T-helper 2 cell (primary cell): ENCODE measurements around the gene PDZRN3.
"Not testable (repeated sequence)": the region's sequence is repeated elsewhere in the genome, so short reads cannot be mapped to it uniquely, and the experiment has no call there.

Experiments used
- DNase-seq, 5 experiments: peaks; one replicate each; pipeline versions ENCODE4 v3.0.0 to v3.0.0-alpha.2; 2012 to 2022

PDZRN3 gene

DNA sequence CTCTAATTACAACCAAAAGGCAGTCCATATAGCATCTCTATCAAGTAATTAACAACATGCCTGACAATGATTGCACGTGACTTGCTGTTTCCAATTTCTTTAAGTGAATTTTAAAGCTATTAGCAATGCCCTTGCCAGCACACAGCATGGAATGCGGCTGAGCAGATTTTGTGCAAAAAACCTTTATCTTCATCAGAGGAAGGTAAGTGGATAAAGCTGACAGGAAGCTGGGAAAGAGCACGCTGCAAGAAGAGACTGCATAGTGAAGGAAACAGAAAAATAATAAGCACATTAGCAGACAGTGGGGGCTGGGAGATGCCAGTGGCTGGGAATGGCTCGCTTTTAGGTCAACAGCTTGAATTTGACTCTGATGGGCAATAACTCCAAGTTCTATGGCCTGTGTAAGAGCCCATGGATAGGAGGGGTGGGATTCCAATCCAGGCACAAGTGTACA, 138.8 kb downstream of the PDZRN3 start:
- DNase-seq: no peak

DNA sequence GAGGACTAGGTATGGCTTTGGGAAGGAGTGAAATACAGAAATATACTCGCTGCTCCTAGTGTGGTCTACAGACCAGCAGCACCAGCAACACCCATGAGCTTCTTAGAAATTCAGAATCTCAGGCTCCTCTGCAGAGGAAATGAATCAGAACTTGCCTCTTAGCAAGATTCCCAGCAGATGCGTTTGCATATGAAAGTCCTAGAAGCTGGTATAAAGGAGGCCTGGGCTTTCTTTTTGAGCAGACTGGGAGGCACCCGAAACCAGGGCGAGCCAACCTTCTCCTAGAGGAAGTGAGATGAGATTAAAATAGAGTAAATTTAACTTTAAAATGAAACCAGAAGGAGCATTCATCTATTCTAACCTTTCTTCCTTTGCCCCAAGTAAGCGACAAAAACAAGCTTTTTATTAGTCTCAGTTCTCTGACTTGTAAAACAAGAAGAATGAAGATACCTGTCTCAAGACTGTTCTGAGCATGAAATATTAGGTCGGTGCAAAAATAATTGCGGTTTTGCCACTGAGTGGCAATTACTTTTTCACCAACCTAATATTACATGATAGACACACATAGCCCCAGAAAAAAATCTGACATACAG, 140.0 kb downstream of the PDZRN3 start:
- DNase-seq: no peak

DNA sequence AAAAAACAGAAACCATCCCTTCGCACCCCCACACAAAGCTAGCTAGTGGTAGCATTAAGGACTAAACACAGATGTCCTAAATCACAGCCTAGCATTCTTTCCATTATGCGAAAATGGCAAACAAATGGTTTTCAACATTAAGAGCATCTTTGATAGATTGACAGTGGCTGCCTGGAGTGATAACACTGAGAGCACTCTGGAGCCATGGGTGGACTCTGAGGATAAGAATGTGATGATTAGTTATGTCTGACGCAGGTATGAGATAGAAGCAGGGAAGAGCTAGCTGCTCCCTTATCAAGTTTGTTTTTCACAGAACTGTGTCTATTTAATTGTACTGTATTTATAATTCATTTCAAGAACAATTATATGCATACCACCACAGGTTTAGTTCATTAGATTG, 142.9 kb downstream of the PDZRN3 start:
- no peak for DNase-seq

DNA sequence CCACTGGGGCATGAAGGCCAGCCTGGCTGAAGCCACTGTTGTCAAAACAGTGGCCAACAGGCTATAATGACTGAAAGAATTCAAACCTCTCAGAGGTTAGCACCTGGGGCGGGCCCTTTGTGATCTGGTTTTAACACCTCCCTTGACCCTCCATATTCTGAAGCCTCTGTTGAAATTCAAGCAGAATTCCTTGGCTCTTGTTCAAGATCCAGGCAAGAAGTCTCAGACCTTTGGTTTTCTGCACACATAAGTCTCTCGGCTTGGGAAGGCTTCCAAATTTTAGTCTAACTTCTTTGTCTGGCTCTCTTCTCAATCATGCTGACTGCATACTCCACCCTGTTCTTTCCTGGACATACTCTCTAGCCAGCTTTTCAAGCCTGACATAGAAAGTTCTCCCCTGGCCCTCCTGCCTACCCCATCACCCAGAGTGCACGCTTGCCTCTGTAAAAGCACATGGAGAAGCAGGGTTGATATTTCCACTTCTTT, 144.5 kb downstream of the PDZRN3 start:
- no peak for DNase-seq

DNA sequence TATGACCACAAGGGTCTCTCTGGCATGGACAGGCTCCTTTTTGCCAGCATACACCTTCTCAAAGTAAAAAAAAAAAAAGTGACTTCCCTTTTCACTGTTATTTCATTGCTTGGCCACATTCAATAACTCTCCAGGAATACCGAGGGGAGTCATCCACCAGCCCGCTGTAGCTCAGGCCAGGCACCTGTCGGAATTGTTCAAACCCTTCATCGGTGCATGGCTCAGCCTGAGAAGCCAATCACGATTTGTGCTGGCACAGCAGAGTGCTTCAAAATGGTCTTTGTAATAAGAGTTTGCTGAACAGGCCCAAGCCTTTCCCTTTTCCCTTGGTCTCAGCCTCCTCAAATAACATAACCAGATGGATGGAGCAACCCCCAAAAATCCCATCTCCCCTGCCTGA, 145.4 kb downstream of the PDZRN3 start:
- no peak for DNase-seq

DNA sequence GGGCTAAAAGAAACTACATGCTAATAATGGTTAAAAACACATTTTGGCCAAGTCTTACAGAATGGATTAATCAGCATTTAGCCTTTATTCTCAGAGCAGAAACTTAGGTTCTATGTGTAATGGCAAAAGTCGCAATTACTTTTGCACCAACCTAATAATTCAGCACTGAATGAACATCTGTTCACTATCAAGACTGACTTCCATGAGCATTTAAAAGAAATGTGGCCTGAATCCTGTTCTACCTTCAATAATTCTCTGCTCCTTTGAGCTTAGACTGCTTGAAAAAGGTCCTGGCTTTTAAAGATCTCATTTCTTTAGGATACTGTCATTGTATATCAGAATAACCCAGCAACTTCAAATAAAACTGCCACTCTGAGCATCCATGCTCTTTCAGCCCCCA, 145.9 kb downstream of the PDZRN3 start:
- no peak for DNase-seq

DNA sequence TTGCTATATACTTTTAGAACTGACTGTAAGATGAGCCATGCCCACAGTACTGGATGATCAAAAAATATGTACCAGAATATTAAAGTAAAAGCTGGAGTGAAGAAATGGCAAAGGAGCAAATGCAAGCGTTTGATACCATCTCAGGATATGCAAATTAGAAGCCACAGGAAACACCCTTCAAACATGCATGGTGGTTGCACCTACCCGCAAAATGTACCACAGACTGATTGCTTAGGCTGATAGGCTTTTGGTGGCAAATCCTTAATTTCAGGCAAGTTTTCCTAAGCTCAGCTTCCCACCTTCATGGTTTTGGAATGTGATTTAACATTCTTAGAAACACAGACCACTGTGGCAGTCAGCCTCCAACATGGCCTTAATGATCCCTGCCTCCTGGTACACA, 149.0 kb downstream of the PDZRN3 start:
- DNase-seq: peak in 1 of 5 experiments; percentile 14

DNA sequence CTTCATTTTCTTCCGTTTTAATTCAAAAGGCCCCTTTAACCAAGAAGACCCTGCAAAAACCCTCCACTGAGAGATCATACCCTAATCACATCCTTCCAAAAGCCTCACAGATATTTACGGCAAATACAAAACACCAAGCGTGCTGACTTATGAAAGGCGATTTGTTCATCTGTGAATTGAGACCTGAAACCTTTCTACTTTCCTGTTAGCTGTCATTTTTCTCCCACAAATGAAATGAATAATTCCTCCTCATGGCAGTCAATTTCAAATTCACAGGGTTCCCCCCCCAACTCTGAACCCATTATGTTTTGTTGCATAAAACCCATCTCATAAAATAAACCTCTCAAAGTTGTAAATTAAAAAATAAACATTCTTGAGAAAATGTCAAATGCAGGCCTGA, 149.6 kb downstream of the PDZRN3 start:
- DNase-seq: no peak

DNA sequence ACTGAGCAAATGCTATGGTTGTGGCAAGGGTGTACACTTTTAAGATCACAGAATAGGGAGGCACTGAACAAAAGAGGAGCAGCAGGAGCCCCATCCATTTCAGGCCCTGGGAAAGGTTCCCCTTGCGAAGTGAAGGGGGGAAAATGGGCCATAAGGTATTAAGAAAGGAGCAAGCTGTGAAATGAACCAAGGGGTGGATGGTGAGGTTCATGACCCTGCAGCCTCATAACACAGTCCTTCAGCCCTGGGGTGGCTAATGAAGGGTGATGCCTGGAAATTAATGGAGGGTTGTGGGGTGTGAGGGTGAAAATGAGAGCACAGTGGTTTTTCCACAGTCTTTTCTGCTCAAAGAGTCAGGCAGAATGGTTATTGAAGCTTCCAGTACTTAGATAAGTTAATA, 150.1 kb downstream of the PDZRN3 start:
- DNase-seq: no peak

DNA sequence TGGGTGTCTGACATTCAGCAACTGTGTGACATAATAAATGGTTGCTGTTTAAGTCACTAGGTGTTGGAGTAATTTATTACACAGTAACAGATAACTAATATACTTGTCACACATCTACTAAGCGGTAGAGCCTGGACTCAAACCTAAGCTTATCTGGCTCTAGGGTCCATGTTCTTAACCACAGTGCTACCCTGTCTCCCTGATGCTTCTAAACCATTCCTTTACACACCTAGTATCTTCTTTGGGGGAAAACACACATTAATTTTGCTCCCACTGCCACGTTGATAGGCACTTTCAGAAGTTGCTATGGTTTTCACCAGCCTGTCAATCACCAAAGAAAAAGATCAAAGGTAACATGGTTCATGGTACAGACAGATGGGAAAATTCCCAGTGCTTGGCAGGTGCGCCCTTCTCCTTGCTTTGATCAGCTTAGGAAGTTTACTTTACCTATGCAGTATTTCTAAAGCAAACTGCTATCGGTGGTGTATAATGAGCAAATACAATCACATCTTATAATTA, 150.8 kb downstream of the PDZRN3 start:
- no peak for DNase-seq

DNA sequence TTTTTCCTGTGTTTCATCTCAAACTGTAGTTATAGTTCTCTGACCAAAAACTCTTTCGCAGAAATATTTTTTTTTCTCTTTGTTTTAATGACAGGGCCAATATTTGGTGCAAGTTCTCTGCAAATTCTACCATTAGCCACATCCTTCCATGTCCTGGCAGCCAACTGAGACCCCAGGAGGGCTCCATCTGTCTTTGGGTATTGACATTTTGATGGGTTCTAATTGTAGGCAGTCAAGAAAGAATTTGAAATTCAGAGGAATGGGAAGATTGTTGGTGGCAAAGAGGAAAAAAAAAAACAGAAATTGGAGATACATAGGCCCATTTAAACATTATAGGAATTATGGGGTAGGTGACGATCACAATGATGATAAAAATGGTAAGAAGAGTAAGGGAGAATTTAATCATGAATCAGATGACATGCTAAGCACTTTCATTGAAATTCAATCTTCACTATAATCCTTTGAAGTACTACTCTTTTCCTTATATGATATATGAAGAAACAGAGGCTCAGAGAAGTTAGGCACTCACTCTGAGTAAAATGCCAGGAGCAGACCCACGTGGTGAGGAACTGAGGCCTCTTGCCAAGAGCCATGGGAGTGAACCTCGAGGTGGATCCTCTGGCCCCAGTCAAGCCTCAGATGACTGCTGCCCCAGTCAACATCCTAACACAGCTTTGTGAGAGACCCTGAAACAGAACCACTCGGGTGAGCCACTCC, 151.4 kb downstream of the PDZRN3 start:
- DNase-seq: no peak

DNA sequence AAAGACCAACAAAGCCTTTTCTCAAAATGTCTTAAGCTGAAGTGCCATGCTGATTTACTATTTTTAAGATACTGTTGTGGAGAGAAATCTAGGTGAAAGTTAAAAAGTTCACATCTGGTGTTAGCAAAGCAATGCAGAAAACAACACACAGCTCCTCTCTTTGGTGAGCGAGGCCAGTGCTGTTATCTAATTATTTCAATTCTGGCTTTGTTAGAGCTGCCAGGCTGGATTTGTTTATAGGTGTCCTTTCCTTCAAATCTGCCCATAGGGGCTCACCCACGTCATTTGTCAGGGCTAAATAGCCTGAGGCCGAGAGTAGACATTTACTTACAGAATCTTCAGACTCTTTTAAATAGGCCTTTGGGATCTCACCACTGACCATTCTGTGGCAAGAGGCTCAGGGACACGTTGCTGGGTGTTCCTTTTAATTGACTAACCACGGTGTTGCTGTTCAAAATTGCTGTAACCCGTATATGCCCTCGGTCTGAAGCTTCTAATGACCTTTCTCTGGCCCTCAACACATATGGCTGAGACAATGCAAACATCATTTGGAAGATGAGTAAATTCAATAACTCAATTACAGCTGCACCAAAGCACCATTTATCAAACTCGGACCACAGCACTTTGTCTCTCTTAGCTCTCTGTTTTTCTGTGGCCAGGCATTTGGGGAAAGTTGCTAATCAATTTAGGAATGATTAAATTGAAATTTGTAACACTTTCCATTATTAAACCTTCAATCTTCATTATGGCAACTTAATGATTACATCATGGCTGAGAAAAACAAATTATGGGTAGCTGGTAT, 152.6 kb downstream of the PDZRN3 start:
- no peak for DNase-seq

DNA sequence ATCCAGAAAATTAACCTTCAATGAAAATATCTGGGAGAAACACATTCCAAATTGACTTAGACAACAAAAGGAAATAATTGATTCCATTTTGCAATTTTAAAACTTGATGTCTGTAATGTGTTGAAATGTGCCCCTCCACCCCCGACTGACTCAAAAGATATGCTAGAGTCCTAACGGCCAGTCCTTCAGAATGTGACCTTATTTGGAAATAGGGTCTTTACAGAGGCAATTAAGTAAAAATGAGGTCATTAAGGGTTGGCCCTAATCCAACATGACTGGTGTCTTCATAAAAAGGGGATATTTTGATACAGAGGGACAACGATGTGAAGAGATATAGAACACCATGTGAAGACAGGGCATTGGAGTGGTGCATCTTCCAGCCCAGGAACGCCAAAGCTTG, 153.9 kb downstream of the PDZRN3 start:
- no peak for DNase-seq

DNA sequence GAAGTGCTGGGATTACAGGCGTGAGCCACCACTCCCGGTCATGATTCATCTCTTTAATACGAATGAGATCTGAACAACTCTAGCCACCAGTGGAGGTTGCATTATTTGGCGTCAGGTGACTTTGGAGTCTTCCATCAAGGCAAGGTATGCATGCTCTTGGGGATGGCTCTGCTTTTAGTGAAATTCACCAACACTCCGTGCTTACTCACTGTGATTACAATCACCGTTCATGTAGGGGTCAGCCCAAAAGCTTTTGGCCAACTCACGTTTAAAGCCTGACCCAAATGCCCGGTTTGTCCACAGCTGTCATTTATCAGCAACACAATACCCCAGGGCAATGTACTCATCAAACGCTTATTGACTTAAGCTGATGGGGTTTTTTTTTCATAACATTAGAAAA, 155.4 kb downstream of the PDZRN3 start:
- DNase-seq: no peak

DNA sequence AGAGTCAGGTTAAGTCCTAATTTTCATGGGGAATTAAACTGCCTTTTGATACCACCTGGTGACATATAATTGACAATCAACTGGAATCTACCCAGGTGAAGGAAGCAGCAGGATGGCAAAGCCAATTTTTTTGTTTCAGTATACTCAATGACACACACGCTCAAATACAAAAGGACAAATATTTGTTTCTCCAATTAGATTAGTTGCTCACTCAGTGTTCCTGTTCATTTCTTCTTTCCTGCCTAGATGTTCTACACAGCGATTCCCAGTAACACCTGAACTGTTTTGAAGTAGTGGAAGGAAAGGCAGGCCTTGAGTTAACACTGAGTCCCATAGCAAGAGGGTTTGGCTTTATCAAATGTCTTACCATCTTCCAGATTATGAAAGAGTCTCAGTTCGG, 157.5 kb downstream of the PDZRN3 start:
- DNase-seq: no peak

DNA sequence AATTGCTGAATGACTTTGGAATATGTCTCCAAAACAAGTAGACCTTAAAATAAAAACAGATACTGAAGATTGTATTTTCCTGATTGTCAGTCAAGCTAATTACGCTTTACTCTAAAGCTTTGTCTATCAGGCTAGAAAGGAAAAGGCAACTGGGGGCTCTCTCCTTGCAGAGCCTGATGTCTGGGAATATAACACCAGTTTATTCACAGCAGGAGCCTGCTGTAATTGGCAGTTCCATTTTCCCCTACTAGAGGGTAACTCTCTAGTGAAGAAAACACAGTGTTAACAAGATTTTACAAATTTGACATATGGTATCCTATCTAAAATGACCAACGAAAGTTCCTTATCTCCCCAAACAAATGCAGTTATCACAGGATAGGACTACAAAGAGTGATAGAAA, 158.8 kb downstream of the PDZRN3 start:
- DNase-seq: no peak

DNA sequence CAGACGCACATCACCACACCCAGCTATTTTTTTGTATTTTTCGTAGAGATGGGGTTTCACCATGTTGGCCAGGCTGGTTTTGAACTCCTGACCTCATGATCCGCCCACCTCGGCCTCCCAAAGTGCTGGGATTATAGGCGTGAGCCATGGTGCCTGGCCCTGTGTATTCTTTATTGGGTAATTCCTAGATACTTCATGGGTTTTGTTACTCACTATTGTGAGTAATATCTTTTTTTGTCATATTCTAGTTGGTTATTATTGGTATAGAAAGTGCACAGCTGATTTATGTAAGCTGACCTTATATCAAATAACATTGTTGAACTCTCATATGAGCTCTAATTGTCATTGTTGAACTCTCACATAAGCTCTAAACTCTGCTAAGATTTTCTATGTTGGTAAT, 160.6 kb downstream of the PDZRN3 start:
- DNase-seq: not testable (repeated sequence)

DNA sequence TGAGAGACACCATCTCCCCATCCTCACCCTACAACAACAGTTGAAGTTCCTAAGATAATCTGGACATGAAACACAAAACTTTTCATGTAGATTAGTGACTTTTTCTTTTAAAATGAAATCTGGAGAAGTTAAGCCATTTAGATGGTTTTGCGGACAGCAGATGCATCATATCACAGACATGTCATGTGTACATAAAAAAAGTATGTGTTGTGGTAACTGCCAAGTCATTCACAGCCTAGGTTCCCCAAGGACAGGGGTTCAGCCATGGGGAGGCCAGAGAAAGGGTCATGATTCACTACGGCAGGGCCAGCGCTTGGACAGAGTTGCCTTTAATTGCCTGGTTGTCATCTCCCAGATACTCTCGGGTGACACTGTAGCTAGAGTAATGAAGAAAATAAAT, 163.2 kb downstream of the PDZRN3 start:
- no peak for DNase-seq

DNA sequence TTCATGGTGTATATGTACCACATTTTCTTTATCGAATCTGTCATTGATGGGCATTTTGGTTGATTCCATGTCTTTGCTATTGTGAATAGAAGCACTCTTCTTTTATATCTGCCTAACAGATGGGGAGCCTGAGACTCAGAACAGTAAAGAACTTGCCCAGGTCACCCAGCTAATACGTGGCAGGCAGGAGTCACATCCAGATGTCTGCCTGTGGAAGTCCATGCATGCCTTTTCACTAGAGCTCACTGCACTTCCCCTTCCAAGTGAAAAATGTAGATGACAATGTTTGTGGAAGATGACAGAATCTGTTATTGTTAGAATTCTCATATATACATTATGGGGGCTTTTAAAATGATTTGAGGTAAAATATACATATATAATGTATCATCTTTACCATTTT, 165.0 kb downstream of the PDZRN3 start:
- DNase-seq: no peak

DNA sequence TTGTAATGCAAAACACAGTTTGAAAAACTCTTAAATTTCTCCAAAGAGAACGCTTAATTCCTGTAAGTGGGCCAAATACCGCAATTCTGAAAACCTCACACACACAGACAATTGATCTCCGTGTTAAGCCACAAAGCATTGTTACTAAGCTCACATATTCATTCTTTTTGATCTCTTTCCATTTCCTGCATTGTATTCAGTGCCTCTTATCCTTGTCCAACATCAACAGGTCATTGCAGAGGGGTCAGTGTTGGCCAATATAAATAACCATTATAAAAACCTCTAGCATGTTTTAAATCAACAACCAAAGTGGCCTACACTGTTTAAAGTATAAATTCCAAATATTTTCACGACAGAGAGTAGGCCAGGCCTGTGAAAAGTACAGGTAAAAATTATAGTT, 171.1 kb downstream of the PDZRN3 start:
- DNase-seq: no peak

DNA sequence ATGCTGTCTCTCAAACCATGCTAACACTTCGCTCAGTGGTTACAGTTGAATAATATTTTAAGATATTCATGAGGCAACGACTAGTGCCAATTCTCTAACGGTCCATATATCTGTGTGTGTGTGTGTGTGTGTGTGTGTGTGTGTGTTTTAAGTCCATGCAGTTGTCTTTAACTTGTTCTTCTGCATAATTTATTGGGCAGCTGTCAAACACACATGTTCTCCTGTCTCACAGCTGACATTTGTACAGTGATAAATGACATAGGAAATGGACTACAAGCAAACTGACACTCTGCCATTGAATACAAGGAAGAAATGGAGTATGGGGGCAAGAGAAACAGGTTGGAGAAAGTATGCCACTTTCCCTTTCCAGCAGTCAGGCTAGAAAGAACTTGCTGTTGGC, 172.0 kb downstream of the PDZRN3 start:
- no peak for DNase-seq

DNA sequence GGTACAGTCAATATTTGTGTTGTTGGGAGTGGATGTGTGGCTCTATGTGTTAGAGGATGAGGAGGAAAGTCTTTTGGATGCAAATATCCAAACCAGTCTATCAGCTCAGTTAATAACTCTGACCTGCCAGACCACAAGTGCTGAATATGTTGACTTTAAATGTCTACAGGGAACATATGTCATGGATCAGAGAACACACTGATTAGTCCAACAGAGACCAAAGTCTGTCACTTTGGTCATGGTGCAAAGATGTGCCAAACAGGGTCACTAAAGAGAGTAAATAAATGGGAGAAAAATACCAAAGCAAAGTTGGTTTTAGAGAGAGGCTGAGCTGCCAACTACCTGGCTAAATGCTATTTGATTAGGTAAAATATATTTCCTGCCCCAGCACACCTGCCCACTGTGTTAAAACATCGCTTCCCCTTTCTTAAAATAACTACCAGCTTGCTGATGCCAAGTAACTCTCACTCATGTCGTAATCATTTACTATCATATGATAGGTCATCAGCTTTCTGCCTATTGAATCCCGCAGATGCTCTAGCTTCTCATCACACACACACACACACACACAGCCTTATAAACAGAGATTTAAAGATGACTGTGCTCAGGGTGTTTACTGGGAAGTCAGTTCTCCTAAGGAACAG, 173.3 kb downstream of the PDZRN3 start:
- DNase-seq: no peak

DNA sequence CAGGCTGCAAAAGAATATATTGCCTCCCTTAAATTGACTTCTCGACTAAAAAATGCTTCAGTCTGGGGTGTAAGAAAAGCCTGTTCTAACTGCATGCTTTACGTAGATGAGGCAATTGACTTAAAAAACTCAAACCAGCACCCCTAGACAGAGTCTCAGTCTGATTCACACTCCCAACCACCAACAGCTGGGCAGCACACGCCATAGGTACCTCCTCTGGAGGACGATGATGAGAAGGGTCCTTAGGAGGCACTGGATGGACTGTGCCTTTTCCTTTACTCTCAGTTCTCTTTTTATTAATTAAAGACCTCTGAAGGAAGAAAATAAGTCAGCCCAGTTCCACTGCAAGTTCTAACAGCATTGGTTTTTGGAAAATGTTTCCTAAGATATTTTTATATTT, 175.0 kb downstream of the PDZRN3 start:
- DNase-seq: no peak
